ENCODE results near the gene JAZF1. TPM values are rescaled to one million over a fixed set of nuclear protein-coding genes. Genes with fewer than 3 reads are reported as not detected.
A peak's percentile ranks its signal among the peaks of the same experiment; 100 is the strongest.

Gene JAZF1
- total RNA-seq, 8 experiments from 2014 or later: 6.5 to 68.8 (median 17.6) TPM

- Histone ChIP-seq H3K4me3 (no peak overlapping the region), H3K4me1 (replicated peaks in 1 of 2) (no peaks in the 10 kb centered on the region), H3K27ac (no peak overlapping the region)
- 70 to 100% (median 88%) methylated on average over 1 to 5 of the region's 5 CpGs for WGBS, 10 experiments
- no peak for ATAC-seq (replicated peaks in 6 of 8)
- in situ Hi-C loops (cut with MboI; ENCODE audit: low pct_unique_long_range_greater_than_20kb in 2 of 9, low sequenced_read_pairs in 9 of 9, unreplicated experiment in 9 of 9): no loop called here
Observed at GRCh38 chr7:27826357-27826756, 354.2 kb downstream of the JAZF1 start.

- H3K27ac ChIP-seq: no peak overlapping the region
- WGBS, 10 experiments: 66 to 100% (median 94%) methylated on average over 2 of the region's 2 CpGs; no CpG with 5 or more reads in 1 of the 10 experiments
Observed at GRCh38 chr7:27825891-27826290, 354.7 kb downstream of the JAZF1 start.

GRCh38 chr7:27822245-27822644, 358.4 kb downstream of the JAZF1 start:
- WGBS, 10 experiments: 20 to 100% (median 92%) methylated on average over 1 to 2 of the region's 2 CpGs; no CpG with 5 or more reads in 3 of the 10 experiments
- Histone ChIP-seq H3K4me3 (no peak overlapping the region), H3K4me1 (replicated peaks in 1 of 2) (no peaks in the 10 kb centered on the region), H3K27ac (no peak overlapping the region)
- no peak for ATAC-seq (replicated peaks in 6 of 8)
- in situ Hi-C loops (cut with MboI; ENCODE audit: low pct_unique_long_range_greater_than_20kb in 2 of 9, low sequenced_read_pairs in 9 of 9, unreplicated experiment in 9 of 9): no loop called here

More at GRCh38 chr7:27825891-27826290, 354.7 kb downstream of the JAZF1 start:
- ATAC-seq (replicated peaks in 6 of 8): no peak
- in situ Hi-C loops (cut with MboI; ENCODE audit: low pct_unique_long_range_greater_than_20kb in 2 of 9, low sequenced_read_pairs in 9 of 9, unreplicated experiment in 9 of 9): no loop called here
- Histone ChIP-seq H3K4me3 (no peak overlapping the region), H3K4me1 (replicated peaks in 1 of 2) (no peaks in the 10 kb centered on the region)

- no peak for ATAC-seq (replicated peaks in 6 of 8)
- H3K27ac ChIP-seq: no peak overlapping the region
- H3K4me3 ChIP-seq: no peak overlapping the region
- no peaks in the 10 kb centered on the region for H3K4me1 ChIP-seq (replicated peaks in 1 of 2)
- WGBS, 10 experiments: 87 to 100% (median 100%) methylated on average over 2 of the region's 2 CpGs; no CpG with 5 or more reads in 1 of the 10 experiments
- in situ Hi-C loops (cut with MboI; ENCODE audit: low pct_unique_long_range_greater_than_20kb in 2 of 9, low sequenced_read_pairs in 9 of 9, unreplicated experiment in 9 of 9): no loop called here
Observed at GRCh38 chr7:27812706-27813105, 367.9 kb downstream of the JAZF1 start.

- in situ Hi-C loops (cut with MboI; ENCODE audit: low pct_unique_long_range_greater_than_20kb in 2 of 9, low sequenced_read_pairs in 9 of 9, unreplicated experiment in 9 of 9): no loop called here
- Histone ChIP-seq H3K4me3 (no peak overlapping the region), H3K27ac (no peak overlapping the region), H3K4me1 (replicated peaks in 1 of 2) (no peaks in the 10 kb centered on the region)
- ATAC-seq (replicated peaks in 6 of 8): no peak
- 90 to 100% (median 100%) methylated on average over 1 to 4 of the region's 4 CpGs; no CpG with 5 or more reads in 2 of the 10 experiments for WGBS, 10 experiments
Observed at GRCh38 chr7:27810186-27810585, 370.4 kb downstream of the JAZF1 start.

- no peak overlapping the region for H3K27ac ChIP-seq
- no peak overlapping the region for H3K4me3 ChIP-seq
- peak in 1 of 8 experiments; percentile 30 for ATAC-seq (replicated peaks in 6 of 8)
- WGBS, 10 experiments: 60 to 100% (median 93%) methylated on average over 1 to 2 of the region's 2 CpGs; no CpG with 5 or more reads in 2 of the 10 experiments
- in situ Hi-C loops (cut with MboI; ENCODE audit: low pct_unique_long_range_greater_than_20kb in 2 of 9, low sequenced_read_pairs in 9 of 9, unreplicated experiment in 9 of 9): no loop called here
- no peaks in the 10 kb centered on the region for H3K4me1 ChIP-seq (replicated peaks in 1 of 2)
Observed at GRCh38 chr7:27808626-27809025, 372.0 kb downstream of the JAZF1 start.

GRCh38 chr7:27804139-27804538, 376.5 kb downstream of the JAZF1 start:
- no peak overlapping the region for H3K27ac ChIP-seq
- H3K4me3 ChIP-seq: no peak overlapping the region
- 55 to 100% (median 88%) methylated on average over 1 to 3 of the region's 3 CpGs for WGBS, 10 experiments
- H3K4me1 ChIP-seq (replicated peaks in 1 of 2): no peaks in the 10 kb centered on the region
- in situ Hi-C loops (cut with MboI; ENCODE audit: low pct_unique_long_range_greater_than_20kb in 2 of 9, low sequenced_read_pairs in 9 of 9, unreplicated experiment in 9 of 9): no loop called here
- ATAC-seq (replicated peaks in 6 of 8): no peak

- 33 to 93% (median 73%) methylated on average over 2 of the region's 2 CpGs for WGBS, 10 experiments
- Histone ChIP-seq H3K4me3 (no peak overlapping the region), H3K4me1 (replicated peaks in 1 of 2) (no peaks in the 10 kb centered on the region), H3K27ac (no peak overlapping the region)
- in situ Hi-C loops (cut with MboI; ENCODE audit: low pct_unique_long_range_greater_than_20kb in 2 of 9, low sequenced_read_pairs in 9 of 9, unreplicated experiment in 9 of 9): no loop called here
- no peak for ATAC-seq (replicated peaks in 6 of 8)
Observed at GRCh38 chr7:27802999-27803398, 377.6 kb downstream of the JAZF1 start.

GRCh38 chr7:27799212-27799611, 381.4 kb downstream of the JAZF1 start:
- WGBS, 10 experiments: 86 to 100% (median 100%) methylated on average over 1 to 2 of the region's 2 CpGs; no CpG with 5 or more reads in 1 of the 10 experiments
- in situ Hi-C loops (cut with MboI; ENCODE audit: low pct_unique_long_range_greater_than_20kb in 2 of 9, low sequenced_read_pairs in 9 of 9, unreplicated experiment in 9 of 9): loop anchor here in 2 of 9 experiments (25.0 kb wide), 2 partner anchors 587 to 612 kb away; partner anchors contain the start of genes HOXA11 (in 1 of the 2) and HOXA13 (in 1 of the 2)
- H3K4me1 ChIP-seq (replicated peaks in 1 of 2): no peaks in the 10 kb centered on the region
- H3K27ac ChIP-seq: no peak overlapping the region
- H3K4me3 ChIP-seq: no peak overlapping the region
- ATAC-seq (replicated peaks in 6 of 8): no peak

- ATAC-seq (replicated peaks in 6 of 8): no peak
- H3K4me3 ChIP-seq: no peak overlapping the region
- H3K27ac ChIP-seq: no peak overlapping the region
- H3K4me1 ChIP-seq (replicated peaks in 1 of 2): no peaks in the 10 kb centered on the region
- 80 to 100% (median 100%) methylated on average over 1 of the region's 1 CpG; no CpG with 5 or more reads in 7 of the 10 experiments for WGBS, 10 experiments
- in situ Hi-C loops (cut with MboI; ENCODE audit: low pct_unique_long_range_greater_than_20kb in 2 of 9, low sequenced_read_pairs in 9 of 9, unreplicated experiment in 9 of 9): loop anchor here in 2 of 9 experiments (25.0 kb wide), 2 partner anchors 584 to 609 kb away; partner anchors contain the start of genes HOXA11 (in 1 of the 2) and HOXA13 (in 1 of the 2)
Observed at GRCh38 chr7:27795977-27796376, 384.6 kb downstream of the JAZF1 start.

- in situ Hi-C loops (cut with MboI; ENCODE audit: low pct_unique_long_range_greater_than_20kb in 2 of 9, low sequenced_read_pairs in 9 of 9, unreplicated experiment in 9 of 9): loop anchor here in 2 of 9 experiments (25.0 kb wide), 2 partner anchors 581 to 606 kb away; partner anchors contain the start of genes HOXA11 (in 1 of the 2) and HOXA13 (in 1 of the 2)
- H3K4me1 ChIP-seq (replicated peaks in 1 of 2): no peaks in the 10 kb centered on the region
- no peak overlapping the region for H3K27ac ChIP-seq
- no peak overlapping the region for H3K4me3 ChIP-seq
- peak in 3 of 8 experiments; percentile 36 to 67 (median 56) for ATAC-seq (replicated peaks in 6 of 8)
- WGBS, 10 experiments: 0 to 100% (median 88%) methylated on average over 1 of the region's 1 CpG; no CpG with 5 or more reads in 1 of the 10 experiments
Observed at GRCh38 chr7:27793780-27794179, 386.8 kb downstream of the JAZF1 start.

GRCh38 chr7:27788437-27788836, 392.2 kb downstream of the JAZF1 start:
- Histone ChIP-seq H3K4me1 (replicated peaks in 1 of 2) (no peaks in the 10 kb centered on the region), H3K27ac (no peak overlapping the region), H3K4me3 (no peak overlapping the region)
- in situ Hi-C loops (cut with MboI; ENCODE audit: low pct_unique_long_range_greater_than_20kb in 2 of 9, low sequenced_read_pairs in 9 of 9, unreplicated experiment in 9 of 9): loop anchor here in 2 of 9 experiments (25.0 kb wide), 2 partner anchors 576 to 601 kb away; partner anchors contain the start of genes HOXA11 (in 1 of the 2) and HOXA13 (in 1 of the 2)
- no peak for ATAC-seq (replicated peaks in 6 of 8)

GRCh38 chr7:27784399-27785053, 396.1 kb downstream of the JAZF1 start:
- no peaks in the 10 kb centered on the region for H3K4me1 ChIP-seq (replicated peaks in 1 of 2)
- 21 to 93% (median 69%) methylated on average over 1 to 6 of the region's 6 CpGs; no CpG with 5 or more reads in 1 of the 10 experiments for WGBS, 10 experiments
- peak in 3 of 8 experiments; percentile 43 to 98 (median 94) for ATAC-seq (replicated peaks in 6 of 8)
- no peak overlapping the region for H3K4me3 ChIP-seq
- H3K27ac ChIP-seq: no peak overlapping the region
- in situ Hi-C loops (cut with MboI; ENCODE audit: low pct_unique_long_range_greater_than_20kb in 2 of 9, low sequenced_read_pairs in 9 of 9, unreplicated experiment in 9 of 9): loop anchor here in 2 of 9 experiments (25.0 kb wide), 2 partner anchors 572 to 597 kb away; partner anchors contain the start of genes HOXA11 (in 1 of the 2) and HOXA13 (in 1 of the 2)
